Measurements from ENCODE around the gene SAG.

DNA sequence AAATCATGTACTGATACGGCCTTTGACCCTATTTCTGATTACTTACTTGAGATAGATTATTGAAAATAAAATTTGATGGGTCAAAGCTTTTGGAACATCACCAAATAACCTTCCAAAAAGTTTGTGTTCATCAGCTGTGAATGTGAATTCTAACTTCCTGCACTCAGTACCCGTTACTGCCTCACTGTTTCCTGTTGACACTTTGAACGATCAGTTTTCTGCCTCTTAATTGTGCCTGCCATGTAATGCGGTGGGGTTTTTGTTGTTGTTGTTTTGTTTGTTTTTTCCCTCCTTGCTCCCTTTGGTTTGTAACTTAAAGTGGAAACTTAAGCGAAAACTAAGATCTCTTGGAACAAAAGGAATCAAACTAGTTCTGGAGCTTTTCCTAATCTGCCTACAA lies 37.2 kb upstream of the SAG start:
- TF ChIP-seq, protein P1, sequence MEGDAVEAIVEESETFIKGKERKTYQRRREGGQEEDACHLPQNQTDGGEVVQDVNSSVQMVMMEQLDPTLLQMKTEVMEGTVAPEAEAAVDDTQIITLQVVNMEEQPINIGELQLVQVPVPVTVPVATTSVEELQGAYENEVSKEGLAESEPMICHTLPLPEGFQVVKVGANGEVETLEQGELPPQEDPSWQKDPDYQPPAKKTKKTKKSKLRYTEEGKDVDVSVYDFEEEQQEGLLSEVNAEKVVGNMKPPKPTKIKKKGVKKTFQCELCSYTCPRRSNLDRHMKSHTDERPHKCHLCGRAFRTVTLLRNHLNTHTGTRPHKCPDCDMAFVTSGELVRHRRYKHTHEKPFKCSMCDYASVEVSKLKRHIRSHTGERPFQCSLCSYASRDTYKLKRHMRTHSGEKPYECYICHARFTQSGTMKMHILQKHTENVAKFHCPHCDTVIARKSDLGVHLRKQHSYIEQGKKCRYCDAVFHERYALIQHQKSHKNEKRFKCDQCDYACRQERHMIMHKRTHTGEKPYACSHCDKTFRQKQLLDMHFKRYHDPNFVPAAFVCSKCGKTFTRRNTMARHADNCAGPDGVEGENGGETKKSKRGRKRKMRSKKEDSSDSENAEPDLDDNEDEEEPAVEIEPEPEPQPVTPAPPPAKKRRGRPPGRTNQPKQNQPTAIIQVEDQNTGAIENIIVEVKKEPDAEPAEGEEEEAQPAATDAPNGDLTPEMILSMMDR (IDR thresholded peaks at IDR 0.05) = no peak
- no peak for TF ChIP-seq POLR2A (IDR thresholded peaks at IDR 0.05)
